IPS-20b (cell line): Measurements from ENCODE around the gene LOXL4.

Experiments used
- H3K27ac ChIP-seq: one replicate; pipeline ENCODE4 v1.5.1; 2013; ENCODE audit warnings: low read length
- H3K27me3 ChIP-seq: 2 replicates; pipeline ENCODE4 v1.6.1; 2013; ENCODE audit warnings: mild to moderate bottlenecking, low read length, inconsistent platforms; ENCODE audit not compliant: insufficient read depth
- H3K36me3 ChIP-seq: 2 replicates; pipeline ENCODE4 v1.6.1; 2013; ENCODE audit warnings: low read depth, mild to moderate bottlenecking, inconsistent platforms, low read length, moderate library complexity; ENCODE audit not compliant: insufficient read depth
- H3K4me1 ChIP-seq: 2 replicates; pipeline ENCODE4 v1.6.1; 2013; ENCODE audit warnings: mild to moderate bottlenecking, control low read depth, inconsistent platforms, low read length, moderate library complexity; ENCODE audit not compliant: insufficient read depth
- H3K4me3 ChIP-seq: 2 replicates; pipeline ENCODE4 v1.5.1; 2013; ENCODE audit warnings: mild to moderate bottlenecking, low read length, inconsistent platforms
- H3K9ac ChIP-seq: 2 replicates; pipeline ENCODE4 v1.6.1; 2013; ENCODE audit warnings: low read depth, mild to moderate bottlenecking, inconsistent platforms, low read length, moderate library complexity
- H3K9me3 ChIP-seq: 2 replicates; pipeline ENCODE4 v1.6.1; 2013; ENCODE audit warnings: mild to moderate bottlenecking, low read depth, low read length, inconsistent platforms; ENCODE audit not compliant: insufficient read depth

LOXL4 gene

DNA sequence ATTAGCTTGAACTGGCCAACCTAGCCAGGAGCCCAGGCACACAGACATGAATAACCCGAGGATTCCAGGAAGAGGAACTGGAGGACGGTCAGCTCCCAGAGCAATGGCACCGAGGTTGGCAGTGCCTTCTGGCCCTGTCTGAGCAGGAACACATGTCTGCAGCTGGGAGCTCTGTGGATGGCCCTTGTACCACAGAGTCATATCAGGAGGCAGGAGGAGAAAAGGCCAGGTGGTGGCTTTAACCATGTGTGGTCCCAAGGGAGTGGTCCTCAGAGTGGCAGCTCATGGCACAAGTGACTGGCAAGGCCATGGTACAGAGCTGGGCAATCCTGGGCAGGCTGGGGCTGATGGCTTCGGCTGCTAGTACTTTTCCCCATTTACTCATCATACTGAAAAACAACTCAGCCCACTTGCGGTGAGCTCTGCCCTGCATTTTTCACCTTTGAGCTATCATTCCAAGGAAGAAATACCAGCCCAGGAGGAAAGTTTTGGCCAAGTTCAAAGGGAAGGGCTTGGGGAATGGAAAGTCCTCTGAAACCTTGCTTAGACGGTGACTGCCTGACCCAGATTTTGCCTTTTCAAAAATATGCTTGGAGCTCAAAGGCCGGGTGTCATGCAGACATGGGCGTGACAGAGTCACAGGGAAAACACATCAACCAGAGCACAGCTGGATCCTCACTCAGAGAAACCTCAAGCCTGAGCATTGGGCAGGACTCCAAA lies 25.7 kb upstream of the LOXL4 start:
- no peak overlapping the region for H3K27ac ChIP-seq
- no peak overlapping the region for H3K9ac ChIP-seq
- no peaks in the 10 kb centered on the region for H3K9me3 ChIP-seq
- H3K27me3 ChIP-seq: no peaks in the 10 kb centered on the region
- no peaks in the 10 kb centered on the region for H3K36me3 ChIP-seq
- no peak overlapping the region for H3K4me3 ChIP-seq
- peaks cover 11% of the 10 kb centered on the region; the same call in 1 of the 2 replicates for H3K4me1 ChIP-seq

DNA sequence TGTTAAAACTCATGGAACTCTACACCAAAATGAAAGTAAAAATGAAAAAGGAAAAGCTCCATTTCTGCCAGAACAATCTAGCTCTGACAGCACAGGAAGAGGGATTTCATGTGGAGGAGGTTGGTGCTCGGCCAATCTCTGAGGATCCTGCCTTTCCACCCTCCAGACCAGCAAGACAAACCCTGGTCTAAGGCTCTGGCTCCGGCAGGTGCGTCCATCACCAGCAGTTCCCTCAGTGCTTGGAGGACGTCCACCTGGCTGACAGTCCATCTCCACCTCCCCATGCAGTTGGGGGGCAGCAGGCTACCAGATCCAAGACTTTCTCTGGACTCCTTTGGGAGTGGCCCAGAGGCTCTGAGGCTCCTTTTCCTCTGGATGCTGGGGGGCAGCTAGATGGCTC lies 25.0 kb upstream of the LOXL4 start:
- no peaks in the 10 kb centered on the region for H3K9me3 ChIP-seq
- no peaks in the 10 kb centered on the region for H3K36me3 ChIP-seq
- no peak overlapping the region for H3K4me3 ChIP-seq
- H3K4me1 ChIP-seq: peaks cover 11% of the 10 kb centered on the region; the same call in 1 of the 2 replicates
- H3K9ac ChIP-seq: no peak overlapping the region
- H3K27me3 ChIP-seq: no peaks in the 10 kb centered on the region
- no peak overlapping the region for H3K27ac ChIP-seq

DNA sequence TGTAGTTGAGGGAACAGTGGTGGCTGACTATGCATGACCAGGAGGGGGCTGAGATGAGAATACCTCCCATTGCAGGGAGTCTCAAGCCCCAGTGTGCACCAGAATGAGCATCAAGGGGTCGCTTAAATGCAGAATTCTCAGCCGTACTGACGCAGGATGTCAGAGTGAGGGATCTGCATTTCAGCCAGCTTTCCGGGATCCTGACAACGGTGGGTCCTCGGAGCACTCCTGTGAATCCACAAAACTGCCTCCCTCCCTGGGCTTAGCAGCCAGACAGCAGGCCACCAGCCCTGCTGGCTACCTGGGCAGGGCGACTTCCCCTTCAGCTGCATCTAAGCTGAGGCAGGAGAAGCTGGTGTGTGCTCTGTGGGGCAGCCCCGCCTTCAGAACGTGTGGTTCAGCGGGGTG lies 21.8 kb upstream of the LOXL4 start:
- H3K9ac ChIP-seq: no peak overlapping the region
- H3K9me3 ChIP-seq: no peaks in the 10 kb centered on the region
- no peaks in the 10 kb centered on the region for H3K27me3 ChIP-seq
- no peak overlapping the region for H3K27ac ChIP-seq
- H3K4me3 ChIP-seq: no peak overlapping the region
- peaks cover 5% of the 10 kb centered on the region; the same call in 1 of the 2 replicates for H3K4me1 ChIP-seq
- no peaks in the 10 kb centered on the region for H3K36me3 ChIP-seq

DNA sequence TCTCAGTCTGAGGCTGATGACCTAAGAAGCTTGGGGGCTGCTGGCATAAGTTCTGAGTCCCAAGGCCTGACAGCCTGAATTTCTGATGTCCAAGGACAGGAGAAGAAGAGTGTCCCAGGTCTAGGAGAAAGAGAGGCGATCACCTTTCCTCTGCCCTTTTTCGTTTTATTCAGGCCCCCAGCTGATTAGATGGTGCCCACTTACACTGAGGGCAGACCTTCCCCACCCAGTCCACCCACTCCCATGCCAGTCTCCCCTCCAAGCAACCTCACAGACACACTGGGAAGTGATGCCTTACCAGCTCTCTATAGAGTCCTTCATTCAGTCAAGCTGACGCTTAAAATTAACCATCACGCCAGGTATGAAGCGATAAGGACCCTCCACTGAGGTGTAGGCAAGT lies 19.3 kb upstream of the LOXL4 start:
- Histone ChIP-seq H3K4me1 (peaks cover 5% of the 10 kb centered on the region; the same call in 1 of the 2 replicates), H3K4me3 (no peak overlapping the region), H3K9ac (no peak overlapping the region), H3K27me3 (no peaks in the 10 kb centered on the region), H3K36me3 (no peaks in the 10 kb centered on the region), H3K9me3 (no peaks in the 10 kb centered on the region), H3K27ac (no peak overlapping the region)

DNA sequence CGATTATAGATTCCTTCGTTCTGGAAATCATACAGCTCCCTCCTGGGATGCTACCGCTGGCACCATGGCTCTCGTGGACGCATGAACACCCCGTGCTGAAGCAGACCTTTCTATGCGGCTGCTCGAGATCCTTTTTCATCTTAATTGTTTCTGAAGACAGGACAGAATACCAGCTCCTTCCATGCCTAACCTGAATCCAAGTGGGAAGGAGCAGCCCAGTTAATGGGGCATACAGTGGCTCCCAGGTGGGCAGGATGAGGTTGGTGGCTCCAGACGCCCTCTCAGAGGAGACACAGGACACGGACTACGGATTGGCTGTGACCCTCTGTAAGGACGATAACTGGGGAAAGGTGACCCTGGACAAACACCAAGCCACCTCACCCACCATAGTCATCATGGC lies 18.4 kb upstream of the LOXL4 start:
- no peaks in the 10 kb centered on the region for H3K27me3 ChIP-seq
- H3K9me3 ChIP-seq: no peaks in the 10 kb centered on the region
- no peaks in the 10 kb centered on the region for H3K36me3 ChIP-seq
- H3K4me3 ChIP-seq: no peak overlapping the region
- H3K27ac ChIP-seq: no peak overlapping the region
- H3K9ac ChIP-seq: no peak overlapping the region
- peaks cover 5% of the 10 kb centered on the region; the same call in 1 of the 2 replicates for H3K4me1 ChIP-seq

DNA sequence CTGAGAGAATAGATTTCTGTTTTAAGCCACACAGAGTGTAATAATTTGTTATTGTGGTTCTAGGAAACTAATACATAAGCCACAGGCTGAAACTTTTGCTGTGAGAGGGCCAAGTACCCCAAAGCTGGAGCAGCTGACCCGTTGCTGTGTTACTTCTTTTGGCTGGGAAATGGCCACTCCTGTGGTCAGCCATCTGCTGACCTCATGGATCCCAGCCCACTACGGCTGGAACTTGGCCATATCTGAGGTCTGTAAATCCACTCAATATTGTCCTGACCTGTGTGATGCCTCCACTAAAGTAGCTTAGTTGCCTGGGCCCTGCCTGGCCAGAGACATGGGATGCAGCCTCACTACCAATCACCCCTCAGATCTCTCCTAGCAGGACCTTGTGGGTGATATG lies 17.4 kb upstream of the LOXL4 start:
- Histone ChIP-seq H3K9me3 (no peaks in the 10 kb centered on the region), H3K36me3 (no peaks in the 10 kb centered on the region), H3K4me3 (no peak overlapping the region), H3K4me1 (peaks cover 5% of the 10 kb centered on the region; the same call in 1 of the 2 replicates), H3K27ac (no peak overlapping the region), H3K9ac (no peak overlapping the region), H3K27me3 (no peaks in the 10 kb centered on the region)

DNA sequence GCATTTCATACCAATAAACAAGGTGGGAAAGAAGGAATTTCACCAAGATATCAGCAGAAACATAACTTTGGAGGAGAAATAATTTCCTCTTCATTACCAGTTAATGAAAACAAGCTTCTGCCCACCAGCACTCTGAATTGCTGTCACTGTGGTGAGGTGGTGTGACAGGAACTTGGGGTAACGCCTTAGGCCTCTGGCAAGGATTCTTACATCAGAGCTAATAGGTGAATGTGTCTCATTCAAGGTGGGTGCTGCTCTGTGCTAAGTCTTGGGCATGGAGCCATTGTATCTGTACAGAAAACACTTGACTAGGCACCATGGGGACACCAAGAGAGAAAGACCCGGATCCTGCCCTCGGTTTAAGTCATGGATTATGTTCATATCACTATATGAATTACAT lies 8.3 kb upstream of the LOXL4 start:
- H3K9ac ChIP-seq: no peak overlapping the region
- no peak overlapping the region for H3K27ac ChIP-seq
- 0 out of 2 replicates have a peak, but pooled peaks cover 3% of the 10 kb centered on the region for H3K27me3 ChIP-seq
- no peak overlapping the region for H3K4me3 ChIP-seq
- no peaks in the 10 kb centered on the region for H3K36me3 ChIP-seq
- H3K9me3 ChIP-seq: no peaks in the 10 kb centered on the region
- no peaks in the 10 kb centered on the region for H3K4me1 ChIP-seq

DNA sequence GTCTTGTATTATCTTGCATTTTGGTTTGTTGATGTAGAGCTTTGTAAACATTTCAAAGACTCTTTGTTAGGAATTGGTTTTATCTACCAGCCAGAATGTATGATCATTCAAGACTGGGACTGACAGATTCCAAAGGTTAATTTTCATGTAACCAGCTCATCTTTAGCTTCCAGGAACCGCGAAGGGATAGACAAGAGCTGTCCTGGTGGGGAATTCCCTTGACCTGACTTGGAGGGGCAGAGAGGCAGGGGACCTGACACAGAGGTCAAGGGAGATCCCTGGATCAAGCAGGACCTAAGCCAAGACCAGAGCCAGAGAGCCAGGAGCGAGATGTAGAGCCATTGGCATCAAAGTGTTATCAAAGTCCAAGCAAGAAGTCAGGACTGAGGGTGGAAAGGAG lies 6.6 kb upstream of the LOXL4 start:
- H3K4me3 ChIP-seq: no peak overlapping the region
- no peaks in the 10 kb centered on the region for H3K9me3 ChIP-seq
- no peaks in the 10 kb centered on the region for H3K36me3 ChIP-seq
- H3K27me3 ChIP-seq: 0 out of 2 replicates have a peak, but pooled peaks cover 5% of the 10 kb centered on the region
- no peak overlapping the region for H3K9ac ChIP-seq
- no peak overlapping the region for H3K27ac ChIP-seq
- H3K4me1 ChIP-seq: peaks cover 8% of the 10 kb centered on the region

DNA sequence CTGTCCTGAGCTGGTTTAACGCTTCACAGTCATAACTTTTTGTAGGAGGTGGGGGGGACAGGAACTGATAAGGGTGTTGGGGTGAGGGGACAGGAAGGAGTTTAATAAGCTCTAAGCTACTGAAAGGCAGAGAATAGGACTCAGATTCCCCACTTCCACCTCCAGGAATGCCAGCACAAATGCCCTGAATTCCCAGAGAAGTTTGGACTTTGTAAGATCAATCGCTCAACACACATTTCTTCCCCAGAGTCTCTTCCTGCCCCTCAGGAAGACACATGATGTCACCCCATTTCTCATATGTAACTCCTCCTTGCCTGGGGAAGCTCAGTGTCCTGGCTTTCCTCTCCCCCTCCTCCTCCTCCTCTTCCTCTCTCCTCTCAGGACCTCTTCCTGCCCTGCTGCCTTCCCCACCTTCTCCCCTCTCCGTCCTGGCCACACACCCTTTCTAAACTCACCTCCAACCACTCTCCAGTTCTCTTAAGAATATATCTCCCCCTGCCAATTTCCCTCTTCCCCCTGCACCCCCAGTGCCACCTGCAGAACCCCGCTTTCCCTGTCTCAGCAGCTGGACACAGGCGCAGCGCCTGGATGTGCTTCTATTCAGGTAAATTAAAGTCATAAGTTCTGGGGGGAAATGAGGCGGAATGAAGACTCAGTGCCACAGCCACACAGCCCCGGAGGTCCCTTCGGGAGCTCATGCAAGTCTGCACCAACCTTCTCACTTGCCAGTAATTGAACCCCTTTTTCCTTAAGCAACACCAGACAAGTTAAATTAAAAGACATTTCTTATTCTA lies 5.3 kb upstream of the LOXL4 start:
- Histone ChIP-seq H3K4me1 (peaks cover 8% of the 10 kb centered on the region), H3K4me3 (no peak overlapping the region), H3K27ac (no peak overlapping the region), H3K27me3 (peaks cover 14% of the 10 kb centered on the region; the same call in 1 of the 2 replicates), H3K9me3 (no peaks in the 10 kb centered on the region), H3K36me3 (no peaks in the 10 kb centered on the region), H3K9ac (no peak overlapping the region)

DNA sequence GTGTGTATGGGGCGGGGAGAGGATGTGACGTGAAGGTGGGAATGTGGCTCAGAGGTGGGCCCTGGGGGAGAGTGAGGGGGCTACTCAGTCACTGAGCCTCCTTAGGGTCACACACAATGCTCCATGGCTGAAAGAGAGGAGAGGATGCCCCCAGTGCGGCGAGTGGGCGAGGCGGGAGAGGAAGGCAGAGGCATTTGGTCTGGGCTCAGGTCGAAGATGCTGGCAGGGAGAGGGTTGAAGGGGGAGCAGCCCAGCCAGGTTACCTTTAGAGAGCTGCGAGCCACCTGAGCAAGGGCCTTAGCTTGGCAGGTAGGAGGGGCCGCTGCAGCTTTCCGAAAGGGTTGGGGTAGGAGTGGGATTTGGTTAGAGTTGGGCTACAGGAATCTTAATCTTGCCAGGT lies 4.7 kb upstream of the LOXL4 start:
- Histone ChIP-seq H3K9ac (no peak overlapping the region), H3K27me3 (peaks cover 16% of the 10 kb centered on the region), H3K27ac (no peak overlapping the region), H3K36me3 (no peaks in the 10 kb centered on the region), H3K9me3 (no peaks in the 10 kb centered on the region), H3K4me3 (no peak overlapping the region), H3K4me1 (peaks cover 8% of the 10 kb centered on the region)

DNA sequence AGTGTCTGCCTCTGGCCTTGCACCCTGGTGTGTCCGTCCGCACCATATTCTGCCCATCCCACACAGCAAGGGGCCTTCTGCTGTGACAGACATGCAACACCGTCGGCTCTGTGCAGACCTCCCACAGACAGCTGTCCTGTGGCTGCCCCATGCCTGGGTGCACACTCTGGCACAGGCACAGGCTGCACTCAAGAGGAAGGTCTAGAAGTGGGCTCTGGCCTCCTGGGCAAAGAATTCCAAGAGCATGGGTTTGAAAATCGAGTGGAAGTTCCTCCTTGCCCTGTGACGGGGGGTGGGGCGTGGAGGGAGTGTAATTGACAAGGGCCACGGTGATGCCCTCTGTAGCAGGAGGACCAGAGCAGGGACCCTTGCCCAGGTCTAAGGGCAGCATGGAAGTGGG lies 4.3 kb upstream of the LOXL4 start:
- no peak overlapping the region for H3K27ac ChIP-seq
- peaks cover 8% of the 10 kb centered on the region for H3K4me1 ChIP-seq
- H3K4me3 ChIP-seq: no peak overlapping the region
- no peak overlapping the region for H3K9ac ChIP-seq
- peaks cover 21% of the 10 kb centered on the region for H3K27me3 ChIP-seq
- H3K9me3 ChIP-seq: no peaks in the 10 kb centered on the region
- H3K36me3 ChIP-seq: no peaks in the 10 kb centered on the region

DNA sequence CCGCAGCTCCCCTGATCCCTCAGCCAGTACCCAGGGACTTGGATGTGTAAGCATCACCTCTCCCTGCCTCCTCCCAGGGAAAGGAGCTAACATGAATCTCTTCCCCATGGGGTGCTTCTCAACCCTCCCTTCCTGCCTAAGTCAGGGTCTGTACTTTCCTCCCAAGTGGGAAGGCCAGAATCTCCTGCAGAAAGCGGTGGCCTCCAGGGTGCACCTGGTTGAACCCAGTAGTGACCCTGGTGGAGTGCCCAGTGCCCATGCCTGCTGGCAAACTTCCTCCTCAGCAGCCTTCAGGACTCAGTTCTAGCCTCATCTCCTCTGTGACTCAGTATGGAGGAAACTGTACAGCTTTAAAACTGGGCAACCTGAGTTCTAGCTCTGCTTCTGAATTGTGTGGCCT lies 2.8 kb upstream of the LOXL4 start:
- Histone ChIP-seq H3K4me1 (peaks cover 8% of the 10 kb centered on the region), H3K9me3 (no peaks in the 10 kb centered on the region), H3K9ac (no peak overlapping the region), H3K27ac (no peak overlapping the region), H3K27me3 (peaks cover 28% of the 10 kb centered on the region), H3K36me3 (no peaks in the 10 kb centered on the region), H3K4me3 (no peak overlapping the region)
